HepG2 (cell line): ENCODE data around the gene ORC1. TPM values are rescaled to one million over a fixed set of nuclear protein-coding genes. Genes with fewer than 3 reads are reported as not detected.

Source experiments
- HDAC2 ChIP-seq: sonication (generic); formaldehyde crosslinking; IDR thresholded peaks from 2 replicates; pipeline ENCODE4 v1.4.0; 2020; ENCODE audit warnings: missing genetic modification reagents
- KAT7 ChIP-seq: IDR thresholded peaks from 2 replicates; pipeline ENCODE4 v1.6.1; 2018; ENCODE audit warnings: borderline replicate concordance, missing compliant biosample characterization
- NFKB2 ChIP-seq: sonication (generic); formaldehyde crosslinking; IDR thresholded peaks from 2 replicates; pipeline ENCODE4 v1.4.0; 2020; ENCODE audit warnings: missing genetic modification reagents, borderline replicate concordance
- NRL ChIP-seq: sonication (generic); formaldehyde crosslinking; IDR thresholded peaks from 2 replicates; pipeline ENCODE4 v1.5.0; 2020; ENCODE audit warnings: missing genetic modification reagents, mild to moderate bottlenecking, moderate library complexity, borderline replicate concordance
- PHB2 ChIP-seq: fragments of 450-650 bp; IDR thresholded peaks from 2 replicates; pipeline ENCODE4 v1.6.1; 2018; ENCODE audit not compliant: partially characterized antibody
- SALL1 ChIP-seq: sonication (generic); formaldehyde crosslinking; IDR thresholded peaks from 2 replicates; pipeline ENCODE4 v1.8.0; 2022; ENCODE audit warnings: mild to moderate bottlenecking, missing genetic modification reagents
- SIX4 ChIP-seq: sonication (generic); formaldehyde crosslinking; IDR thresholded peaks from 2 replicates; pipeline ENCODE4 v1.4.0; 2020; ENCODE audit warnings: missing genetic modification reagents
- SP5 ChIP-seq: IDR thresholded peaks from 2 replicates; pipeline ENCODE4 v1.6.1; 2016; ENCODE audit warnings: low read depth, borderline replicate concordance
- STAG1 ChIP-seq: sonication (generic); formaldehyde crosslinking; IDR thresholded peaks from 2 replicates; pipeline ENCODE4 v1.4.0; 2020; ENCODE audit warnings: missing genetic modification reagents
- TAF1 ChIP-seq: sonication (generic); formaldehyde crosslinking; IDR thresholded peaks from 2 replicates; pipeline ENCODE4 v1.4.0; 2020; ENCODE audit warnings: missing genetic modification reagents
- YY1 ChIP-seq: IDR thresholded peaks from 2 replicates; pipeline ENCODE4 v1.6.1; 2011; ENCODE audit warnings: low read length, low read depth, moderate library complexity, mild to moderate bottlenecking; ENCODE audit not compliant: insufficient read depth, insufficient replicate concordance
- ZNF205 ChIP-seq: IDR thresholded peaks from 2 replicates; pipeline ENCODE4 v1.6.1; 2018; ENCODE audit warnings: missing biosample characterization, missing genetic modification reagents
- ZNF598 ChIP-seq: sonication (generic); formaldehyde crosslinking; IDR thresholded peaks from 2 replicates; pipeline ENCODE4 v1.5.1; 2020; ENCODE audit warnings: mild to moderate bottlenecking, missing genetic modification reagents, borderline replicate concordance
- ZSCAN21 ChIP-seq: sonication (generic); formaldehyde crosslinking; IDR thresholded peaks from 2 replicates; pipeline ENCODE4 v1.8.0; 2022; ENCODE audit warnings: mild to moderate bottlenecking, missing genetic modification reagents, moderate library complexity, borderline replicate concordance
- polyA plus RNA-seq, 8 experiments: library from polyadenylated mRNA; depleted of rRNA in 3 of 8; stranded (reverse) in 7 of 8; unstranded in 1 of 8; fragments of >200 nt; fragmentation: Illumina TruSeq in 4 of 8; extraction: Trizol in 4 of 8; gene quantifications; 2 replicates each; pipeline versions ENCODE4 v1.2.1 to v1.2.3, GENCODE V29; 2011 to 2016; ENCODE audit warnings: low read depth in 4 of 8, missing spikeins in 1 of 8, mixed read lengths in 1 of 8; ENCODE audit not compliant: insufficient read depth in 1 of 8
- total RNA-seq, 5 experiments: library from RNA; depleted of rRNA; stranded (reverse); fragments of >200 nt; fragmentation: Illumina TruSeq; extraction: Trizol; gene quantifications; 2 replicates each; pipeline ENCODE4 v1.2.3, GENCODE V29; 2016; ENCODE audit warnings: low read depth in 1 of 5
- TF ChIP-seq, protein P1 (sequence below): sonication (generic); formaldehyde crosslinking; IDR thresholded peaks from 2 replicates; pipeline ENCODE4 v1.5.1; 2020; ENCODE audit warnings: mild to moderate bottlenecking, missing genetic modification reagents, moderate library complexity
- TF ChIP-seq, protein P2 (sequence below): sonication (generic); formaldehyde crosslinking; IDR thresholded peaks from 2 replicates; pipeline ENCODE4 v1.9.0; 2022; ENCODE audit warnings: missing genetic modification reagents, mild to moderate bottlenecking, borderline replicate concordance
- TF ChIP-seq, protein P3 (sequence below): sonication (generic); formaldehyde crosslinking; IDR thresholded peaks from 2 replicates; pipeline ENCODE4 v1.4.0; 2020; ENCODE audit warnings: missing genetic modification reagents

ORC1 gene
- total and polyA plus RNA-seq, 2 of the 13 experiments (the other 11 are each of a cell fraction or from before 2014, with no cell fraction given): 7.0 to 23.5 TPM

DNA sequence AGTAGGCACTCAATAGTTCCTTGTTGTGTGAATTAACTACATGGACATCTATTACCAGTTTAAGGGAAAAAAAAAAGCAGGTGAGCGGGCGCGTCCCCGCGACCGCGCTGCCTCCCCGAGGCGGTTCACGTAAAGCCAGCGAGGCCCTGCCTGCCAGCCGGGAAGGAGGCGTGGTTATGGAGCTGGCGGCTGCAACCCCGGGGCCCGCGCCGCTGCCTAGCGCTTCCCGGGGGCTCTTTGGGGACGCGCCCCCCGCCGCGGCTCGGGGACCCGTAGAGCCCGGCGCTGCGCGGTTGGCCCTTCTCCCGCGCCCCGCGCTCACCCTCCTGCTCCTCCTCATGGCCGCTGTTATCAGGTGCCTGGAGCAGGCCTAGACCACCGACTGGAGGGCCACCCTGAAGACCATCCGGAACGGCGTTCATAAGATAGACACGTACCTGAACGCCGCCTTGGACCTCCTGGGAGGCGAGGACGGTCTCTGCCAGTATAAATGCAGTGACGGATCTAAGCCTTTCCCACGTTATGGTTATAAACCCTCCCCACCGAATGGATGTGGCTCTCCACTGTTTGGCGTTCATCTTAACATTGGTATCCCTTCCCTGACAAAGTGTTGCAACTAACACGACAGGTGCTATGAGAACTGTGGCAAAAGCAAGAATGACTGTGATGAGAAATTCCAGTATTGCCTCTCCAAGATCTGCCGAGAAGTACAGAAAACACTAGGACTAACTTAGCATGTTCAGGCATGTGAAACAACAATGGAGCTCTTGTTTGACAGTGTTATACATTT is 35.6 kb downstream of the ORC1 start (continued):
- TF ChIP-seq, protein P1, sequence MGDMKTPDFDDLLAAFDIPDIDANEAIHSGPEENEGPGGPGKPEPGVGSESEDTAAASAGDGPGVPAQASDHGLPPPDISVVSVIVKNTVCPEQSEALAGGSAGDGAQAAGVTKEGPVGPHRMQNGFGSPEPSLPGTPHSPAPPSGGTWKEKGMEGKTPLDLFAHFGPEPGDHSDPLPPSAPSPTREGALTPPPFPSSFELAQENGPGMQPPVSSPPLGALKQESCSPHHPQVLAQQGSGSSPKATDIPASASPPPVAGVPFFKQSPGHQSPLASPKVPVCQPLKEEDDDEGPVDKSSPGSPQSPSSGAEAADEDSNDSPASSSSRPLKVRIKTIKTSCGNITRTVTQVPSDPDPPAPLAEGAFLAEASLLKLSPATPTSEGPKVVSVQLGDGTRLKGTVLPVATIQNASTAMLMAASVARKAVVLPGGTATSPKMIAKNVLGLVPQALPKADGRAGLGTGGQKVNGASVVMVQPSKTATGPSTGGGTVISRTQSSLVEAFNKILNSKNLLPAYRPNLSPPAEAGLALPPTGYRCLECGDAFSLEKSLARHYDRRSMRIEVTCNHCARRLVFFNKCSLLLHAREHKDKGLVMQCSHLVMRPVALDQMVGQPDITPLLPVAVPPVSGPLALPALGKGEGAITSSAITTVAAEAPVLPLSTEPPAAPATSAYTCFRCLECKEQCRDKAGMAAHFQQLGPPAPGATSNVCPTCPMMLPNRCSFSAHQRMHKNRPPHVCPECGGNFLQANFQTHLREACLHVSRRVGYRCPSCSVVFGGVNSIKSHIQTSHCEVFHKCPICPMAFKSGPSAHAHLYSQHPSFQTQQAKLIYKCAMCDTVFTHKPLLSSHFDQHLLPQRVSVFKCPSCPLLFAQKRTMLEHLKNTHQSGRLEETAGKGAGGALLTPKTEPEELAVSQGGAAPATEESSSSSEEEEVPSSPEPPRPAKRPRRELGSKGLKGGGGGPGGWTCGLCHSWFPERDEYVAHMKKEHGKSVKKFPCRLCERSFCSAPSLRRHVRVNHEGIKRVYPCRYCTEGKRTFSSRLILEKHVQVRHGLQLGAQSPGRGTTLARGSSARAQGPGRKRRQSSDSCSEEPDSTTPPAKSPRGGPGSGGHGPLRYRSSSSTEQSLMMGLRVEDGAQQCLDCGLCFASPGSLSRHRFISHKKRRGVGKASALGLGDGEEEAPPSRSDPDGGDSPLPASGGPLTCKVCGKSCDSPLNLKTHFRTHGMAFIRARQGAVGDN (CRISPR knock-in tag): peak; percentile 88
- 0 out of 2 replicates have a peak, but pooled peaks have one; percentile 37 for TF ChIP-seq ZSCAN21 (CRISPR knock-in tag)
- TF ChIP-seq SALL1 (CRISPR knock-in tag): 0 out of 2 replicates have a peak, but pooled peaks have one; percentile 54
- 0 out of 2 replicates have a peak, but pooled peaks have one; percentile 12 for TF ChIP-seq HDAC2 (CRISPR knock-in tag)
- peak; percentile 78; the same call in 1 of the 2 replicates for TF ChIP-seq ZNF598 (CRISPR knock-in tag)
- 0 out of 2 replicates have a peak, but pooled peaks have one; percentile 19 for TF ChIP-seq ZNF205 (CRISPR knock-in tag)
- peak; percentile 52; the same call in 1 of the 2 replicates for TF ChIP-seq TAF1
- TF ChIP-seq STAG1 (CRISPR knock-in tag): peak; percentile 55
- TF ChIP-seq YY1: peak; percentile 43
- TF ChIP-seq KAT7: 0 out of 2 replicates have a peak, but pooled peaks have one; percentile 23
- TF ChIP-seq NRL (CRISPR knock-in tag): peak; percentile 63; the same call in 1 of the 2 replicates
- TF ChIP-seq NFKB2 (CRISPR knock-in tag): peak; percentile 43; the same call in 1 of the 2 replicates
- TF ChIP-seq, protein P2, sequence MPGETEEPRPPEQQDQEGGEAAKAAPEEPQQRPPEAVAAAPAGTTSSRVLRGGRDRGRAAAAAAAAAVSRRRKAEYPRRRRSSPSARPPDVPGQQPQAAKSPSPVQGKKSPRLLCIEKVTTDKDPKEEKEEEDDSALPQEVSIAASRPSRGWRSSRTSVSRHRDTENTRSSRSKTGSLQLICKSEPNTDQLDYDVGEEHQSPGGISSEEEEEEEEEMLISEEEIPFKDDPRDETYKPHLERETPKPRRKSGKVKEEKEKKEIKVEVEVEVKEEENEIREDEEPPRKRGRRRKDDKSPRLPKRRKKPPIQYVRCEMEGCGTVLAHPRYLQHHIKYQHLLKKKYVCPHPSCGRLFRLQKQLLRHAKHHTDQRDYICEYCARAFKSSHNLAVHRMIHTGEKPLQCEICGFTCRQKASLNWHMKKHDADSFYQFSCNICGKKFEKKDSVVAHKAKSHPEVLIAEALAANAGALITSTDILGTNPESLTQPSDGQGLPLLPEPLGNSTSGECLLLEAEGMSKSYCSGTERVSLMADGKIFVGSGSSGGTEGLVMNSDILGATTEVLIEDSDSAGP (CRISPR knock-in tag): peak; percentile 84; the same call in 1 of the 2 replicates
- 0 out of 2 replicates have a peak, but pooled peaks have one; percentile 18 for TF ChIP-seq SP5 (CRISPR knock-in tag)
- TF ChIP-seq PHB2: no peak
- no peak for TF ChIP-seq SIX4
- TF ChIP-seq, protein P3, sequence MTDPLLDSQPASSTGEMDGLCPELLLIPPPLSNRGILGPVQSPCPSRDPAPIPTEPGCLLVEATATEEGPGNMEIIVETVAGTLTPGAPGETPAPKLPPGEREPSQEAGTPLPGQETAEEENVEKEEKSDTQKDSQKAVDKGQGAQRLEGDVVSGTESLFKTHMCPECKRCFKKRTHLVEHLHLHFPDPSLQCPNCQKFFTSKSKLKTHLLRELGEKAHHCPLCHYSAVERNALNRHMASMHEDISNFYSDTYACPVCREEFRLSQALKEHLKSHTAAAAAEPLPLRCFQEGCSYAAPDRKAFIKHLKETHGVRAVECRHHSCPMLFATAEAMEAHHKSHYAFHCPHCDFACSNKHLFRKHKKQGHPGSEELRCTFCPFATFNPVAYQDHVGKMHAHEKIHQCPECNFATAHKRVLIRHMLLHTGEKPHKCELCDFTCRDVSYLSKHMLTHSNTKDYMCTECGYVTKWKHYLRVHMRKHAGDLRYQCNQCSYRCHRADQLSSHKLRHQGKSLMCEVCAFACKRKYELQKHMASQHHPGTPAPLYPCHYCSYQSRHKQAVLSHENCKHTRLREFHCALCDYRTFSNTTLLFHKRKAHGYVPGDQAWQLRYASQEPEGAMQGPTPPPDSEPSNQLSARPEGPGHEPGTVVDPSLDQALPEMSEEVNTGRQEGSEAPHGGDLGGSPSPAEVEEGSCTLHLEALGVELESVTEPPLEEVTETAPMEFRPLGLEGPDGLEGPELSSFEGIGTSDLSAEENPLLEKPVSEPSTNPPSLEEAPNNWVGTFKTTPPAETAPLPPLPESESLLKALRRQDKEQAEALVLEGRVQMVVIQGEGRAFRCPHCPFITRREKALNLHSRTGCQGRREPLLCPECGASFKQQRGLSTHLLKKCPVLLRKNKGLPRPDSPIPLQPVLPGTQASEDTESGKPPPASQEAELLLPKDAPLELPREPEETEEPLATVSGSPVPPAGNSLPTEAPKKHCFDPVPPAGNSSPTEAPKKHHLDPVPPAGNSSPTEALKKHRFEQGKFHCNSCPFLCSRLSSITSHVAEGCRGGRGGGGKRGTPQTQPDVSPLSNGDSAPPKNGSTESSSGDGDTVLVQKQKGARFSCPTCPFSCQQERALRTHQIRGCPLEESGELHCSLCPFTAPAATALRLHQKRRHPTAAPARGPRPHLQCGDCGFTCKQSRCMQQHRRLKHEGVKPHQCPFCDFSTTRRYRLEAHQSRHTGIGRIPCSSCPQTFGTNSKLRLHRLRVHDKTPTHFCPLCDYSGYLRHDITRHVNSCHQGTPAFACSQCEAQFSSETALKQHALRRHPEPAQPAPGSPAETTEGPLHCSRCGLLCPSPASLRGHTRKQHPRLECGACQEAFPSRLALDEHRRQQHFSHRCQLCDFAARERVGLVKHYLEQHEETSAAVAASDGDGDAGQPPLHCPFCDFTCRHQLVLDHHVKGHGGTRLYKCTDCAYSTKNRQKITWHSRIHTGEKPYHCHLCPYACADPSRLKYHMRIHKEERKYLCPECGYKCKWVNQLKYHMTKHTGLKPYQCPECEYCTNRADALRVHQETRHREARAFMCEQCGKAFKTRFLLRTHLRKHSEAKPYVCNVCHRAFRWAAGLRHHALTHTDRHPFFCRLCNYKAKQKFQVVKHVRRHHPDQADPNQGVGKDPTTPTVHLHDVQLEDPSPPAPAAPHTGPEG (CRISPR knock-in tag): peak; percentile 96
